HG03432 (cell line): ENCODE measurements around the gene ATP10B.
A peak's percentile ranks its signal among the peaks of the same experiment; 100 is the strongest.
"Not testable (repeated sequence)": the region's sequence is repeated elsewhere in the genome, so short reads cannot be mapped to it uniquely, and the experiment has no call there.

Experiments used
- ATAC-seq: cut with Tn5 transposase; IDR thresholded peaks from one replicate; pipeline ENCODE4 v1.9.1; 2021; ENCODE audit warnings: mild to moderate bottlenecking, moderate library complexity; ENCODE audit not compliant: unreplicated experiment

Gene ATP10B

GRCh38 chr5:160833806-160834205, 18.2 kb downstream of the ATP10B start:
- no peak for ATAC-seq

GRCh38 chr5:160831801-160832200, 20.2 kb downstream of the ATP10B start:
- ATAC-seq = no peak

- ATAC-seq = no peak
Observed at GRCh38 chr5:160824301-160825001, 27.6 kb downstream of the ATP10B start.

- ATAC-seq = not testable (repeated sequence)
Observed at GRCh38 chr5:160812996-160813395, 39.0 kb downstream of the ATP10B start.

- no peak for ATAC-seq
Observed at GRCh38 chr5:160805376-160805775, 46.6 kb downstream of the ATP10B start.

GRCh38 chr5:160802592-160802991, 49.4 kb downstream of the ATP10B start:
- no peak for ATAC-seq

GRCh38 chr5:160800375-160801275, 51.4 kb downstream of the ATP10B start:
- ATAC-seq = no peak

GRCh38 chr5:160799184-160799583, 52.8 kb downstream of the ATP10B start:
- peak; percentile 69 for ATAC-seq

GRCh38 chr5:160797020-160797419, 55.0 kb downstream of the ATP10B start:
- no peak for ATAC-seq

GRCh38 chr5:160793530-160793899, 58.5 kb downstream of the ATP10B start:
- ATAC-seq = no peak

GRCh38 chr5:160792732-160793529, 59.1 kb downstream of the ATP10B start:
- ATAC-seq = no peak

GRCh38 chr5:160792281-160792680, 59.7 kb downstream of the ATP10B start:
- no peak for ATAC-seq

- ATAC-seq = no peak
Observed at GRCh38 chr5:160789219-160789859, 62.7 kb downstream of the ATP10B start.

- ATAC-seq = no peak
Observed at GRCh38 chr5:160788102-160788660, 63.8 kb downstream of the ATP10B start.

- ATAC-seq = peak; percentile 60
Observed at GRCh38 chr5:160787240-160787639, 64.8 kb downstream of the ATP10B start.

GRCh38 chr5:160774666-160775315, 77.2 kb downstream of the ATP10B start:
- ATAC-seq = no peak

- ATAC-seq = no peak
Observed at GRCh38 chr5:160773646-160774410, 78.2 kb downstream of the ATP10B start.

- ATAC-seq = no peak
Observed at GRCh38 chr5:160772854-160773253, 79.2 kb downstream of the ATP10B start.

- ATAC-seq = no peak
Observed at GRCh38 chr5:160770718-160771117, 81.3 kb downstream of the ATP10B start.
